ENCODE measurements around the gene CDX1. TPM values are rescaled to one million over a fixed set of nuclear protein-coding genes. Genes with fewer than 3 reads are reported as not detected.

CDX1 gene
- polyA plus RNA-seq, 1 experiment = 0.97 TPM

DNA sequence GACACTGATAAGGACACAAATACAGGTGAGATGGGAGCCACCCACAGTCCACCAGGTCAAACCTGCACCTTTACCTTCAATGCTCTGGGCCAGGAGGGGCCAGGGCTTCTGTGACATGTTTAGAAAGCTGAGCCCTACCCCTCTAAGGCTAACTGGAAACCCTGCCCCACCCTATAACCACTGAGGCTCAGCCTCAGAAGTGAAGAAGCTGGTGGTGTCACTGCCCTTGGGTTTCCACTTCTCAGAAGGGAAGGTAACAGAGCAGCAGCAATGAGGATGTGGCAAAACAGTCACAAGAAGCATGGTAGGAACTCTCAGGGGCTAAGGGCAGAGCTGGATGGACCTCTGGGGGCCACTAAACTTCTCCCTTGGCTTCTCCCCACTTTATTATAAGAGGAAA is 17.0 kb upstream of the CDX1 start:
- H3K36me3 ChIP-seq (ENCODE audit: control insufficient read depth, insufficient read depth, low read length) = peaks cover 19% of the 10 kb centered on the region
- TF ChIP-seq, protein P1, sequence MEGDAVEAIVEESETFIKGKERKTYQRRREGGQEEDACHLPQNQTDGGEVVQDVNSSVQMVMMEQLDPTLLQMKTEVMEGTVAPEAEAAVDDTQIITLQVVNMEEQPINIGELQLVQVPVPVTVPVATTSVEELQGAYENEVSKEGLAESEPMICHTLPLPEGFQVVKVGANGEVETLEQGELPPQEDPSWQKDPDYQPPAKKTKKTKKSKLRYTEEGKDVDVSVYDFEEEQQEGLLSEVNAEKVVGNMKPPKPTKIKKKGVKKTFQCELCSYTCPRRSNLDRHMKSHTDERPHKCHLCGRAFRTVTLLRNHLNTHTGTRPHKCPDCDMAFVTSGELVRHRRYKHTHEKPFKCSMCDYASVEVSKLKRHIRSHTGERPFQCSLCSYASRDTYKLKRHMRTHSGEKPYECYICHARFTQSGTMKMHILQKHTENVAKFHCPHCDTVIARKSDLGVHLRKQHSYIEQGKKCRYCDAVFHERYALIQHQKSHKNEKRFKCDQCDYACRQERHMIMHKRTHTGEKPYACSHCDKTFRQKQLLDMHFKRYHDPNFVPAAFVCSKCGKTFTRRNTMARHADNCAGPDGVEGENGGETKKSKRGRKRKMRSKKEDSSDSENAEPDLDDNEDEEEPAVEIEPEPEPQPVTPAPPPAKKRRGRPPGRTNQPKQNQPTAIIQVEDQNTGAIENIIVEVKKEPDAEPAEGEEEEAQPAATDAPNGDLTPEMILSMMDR (IDR thresholded peaks at IDR 0.05; ENCODE audit: insufficient read depth, low read depth, low read length) = no peak
- H3K27me3 ChIP-seq (ENCODE audit: control insufficient read depth, insufficient read depth, low read length) = no peaks in the 10 kb centered on the region
- no peak for DNase-seq (ENCODE audit: low read depth)
- CTCF ChIA-PET = interaction anchor here (1.3 to 2.1 kb wide), 3 partner anchors 11 to 69 kb away, joined by 3 to 7 read pairs (median 4); no protein-coding TSS in a partner anchor
- POLR2A ChIA-PET = no interaction called here
- no peak overlapping the region for H3K4me3 ChIP-seq (ENCODE audit: low read depth, low read length)

DNA sequence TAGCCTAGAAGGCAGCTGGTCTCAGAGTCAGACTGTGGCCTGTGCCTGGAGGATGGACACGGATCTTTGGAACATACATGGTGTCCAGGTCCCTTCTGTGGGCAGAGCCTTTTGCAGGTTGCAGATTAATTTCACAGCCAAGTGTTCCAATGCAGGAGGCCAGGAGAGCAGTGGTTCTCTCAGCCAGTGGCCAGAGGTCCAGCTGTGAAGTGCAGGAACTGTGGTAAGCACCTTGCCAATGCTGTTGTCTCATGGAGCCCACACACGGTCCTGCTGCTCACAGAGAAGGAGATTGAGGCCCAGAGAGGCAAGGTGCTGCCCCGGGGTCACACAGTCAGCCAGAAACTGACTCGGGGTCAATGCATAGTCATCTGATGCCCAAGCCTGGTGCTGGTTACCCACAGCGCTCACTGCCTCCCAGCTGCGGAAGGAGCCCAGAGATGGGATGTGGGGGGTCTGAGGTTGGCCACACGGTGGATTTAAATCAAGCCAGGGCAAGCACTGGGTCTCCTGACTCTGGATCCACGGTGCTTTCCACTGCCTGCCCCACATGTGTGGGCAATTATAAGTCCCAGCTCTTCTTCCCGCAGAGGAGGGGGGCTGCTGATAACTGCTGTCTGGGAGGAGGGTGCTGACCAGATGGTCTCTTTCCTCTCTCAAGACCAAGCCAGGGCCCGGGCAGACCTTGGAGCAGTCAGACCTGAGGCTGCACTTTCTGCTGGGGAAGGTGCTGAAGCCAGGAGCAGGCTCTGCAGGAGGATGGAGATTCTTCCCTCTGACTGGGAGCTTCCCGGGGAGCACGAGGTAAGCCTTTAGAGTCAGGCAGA is 13.7 kb upstream of the CDX1 start:
- Histone ChIP-seq H3K36me3 (ENCODE audit: control insufficient read depth, insufficient read depth, low read length) (peaks cover 16% of the 10 kb centered on the region), H3K4me3 (ENCODE audit: low read depth, low read length) (peak overlapping the region; percentile 88), H3K27me3 (ENCODE audit: control insufficient read depth, insufficient read depth, low read length) (no peaks in the 10 kb centered on the region)
- ChIA-PET POLR2A (interaction anchor here (0.6 to 0.8 kb wide), 2 partner anchors 9 to 10 kb away, joined by 3 read pairs; no protein-coding TSS in a partner anchor), CTCF (interaction anchor here (1.0 to 3.4 kb wide), 8 partner anchors 8 to 65 kb away, joined by 3 to 24 read pairs (median 6); no protein-coding TSS in a partner anchor)
- DNase-seq (ENCODE audit: low read depth) = no peak
- TF ChIP-seq, protein P1 (IDR thresholded peaks at IDR 0.05; ENCODE audit: insufficient read depth, low read depth, low read length) = no peak

DNA sequence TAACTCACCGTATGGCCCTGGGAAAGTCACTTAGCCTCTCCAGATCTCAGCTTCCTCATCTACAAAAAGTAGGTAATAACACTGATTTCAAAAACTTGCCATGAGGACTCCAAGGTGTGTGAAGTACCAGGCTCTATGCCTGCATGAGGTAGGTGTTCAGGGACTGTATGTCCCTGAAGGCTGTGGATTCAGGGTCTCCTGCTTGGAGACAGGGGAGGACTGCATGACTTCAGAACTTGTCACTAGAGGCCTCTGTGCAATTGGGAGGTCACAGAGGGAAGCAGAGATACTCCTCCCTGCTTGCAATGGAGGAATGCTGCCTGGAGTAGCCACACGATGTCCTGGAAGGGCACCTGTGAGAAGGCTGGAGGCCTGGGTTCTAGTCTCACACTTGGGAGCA is 13.1 kb upstream of the CDX1 start:
- CTCF ChIA-PET = interaction anchor here (1.8 to 3.4 kb wide), 6 partner anchors 8 to 65 kb away, joined by 5 to 24 read pairs (median 7); no protein-coding TSS in a partner anchor
- H3K27me3 ChIP-seq (ENCODE audit: control insufficient read depth, insufficient read depth, low read length) = no peaks in the 10 kb centered on the region
- H3K36me3 ChIP-seq (ENCODE audit: control insufficient read depth, insufficient read depth, low read length) = peaks cover 13% of the 10 kb centered on the region
- TF ChIP-seq, protein P1 (IDR thresholded peaks at IDR 0.05; ENCODE audit: insufficient read depth, low read depth, low read length) = no peak
- H3K4me3 ChIP-seq (ENCODE audit: low read depth, low read length) = peak overlapping the region; percentile 88
- no peak for DNase-seq (ENCODE audit: low read depth)
- POLR2A ChIA-PET = interaction anchor here (0.6 kb wide), 1 partner anchor 10 kb away, joined by 3 read pairs; no protein-coding TSS in a partner anchor

DNA sequence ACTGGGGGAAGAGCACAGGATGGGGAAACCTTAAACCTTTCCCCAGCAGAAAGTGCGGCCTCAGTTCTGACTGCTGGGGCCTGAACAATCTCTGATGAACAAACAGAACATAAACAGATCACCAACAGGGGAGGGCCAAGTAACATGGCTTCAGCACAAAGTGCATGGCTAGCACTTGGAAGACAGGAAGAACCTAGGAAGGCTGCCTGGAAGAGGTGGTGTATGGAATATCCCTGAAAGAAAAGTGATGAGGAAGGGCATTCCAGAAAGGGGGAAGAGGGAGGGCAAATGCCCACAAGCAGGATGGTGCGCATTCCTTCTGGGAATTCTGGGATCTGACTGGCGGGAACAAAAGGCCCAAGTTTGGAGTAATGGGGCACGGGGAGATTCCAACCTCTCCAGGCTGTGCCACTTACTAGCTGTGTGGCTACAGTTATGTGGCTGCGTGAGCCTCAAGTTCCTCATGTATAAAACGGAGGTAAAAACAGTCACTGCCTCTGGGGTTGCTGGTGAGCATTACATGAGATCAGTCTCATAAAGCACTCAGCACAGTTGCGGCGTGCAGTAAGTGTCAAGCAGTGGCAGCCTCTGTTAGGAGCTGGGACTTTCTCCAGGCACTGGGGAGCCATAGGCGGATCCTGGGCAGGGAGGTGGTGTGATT is 12.5 kb upstream of the CDX1 start:
- ChIA-PET CTCF (interaction anchor here (1.0 to 3.4 kb wide), 9 partner anchors 9 to 64 kb away, joined by 4 to 24 read pairs (median 9); no protein-coding TSS in a partner anchor), POLR2A (interaction anchor here (0.6 to 1.0 kb wide), 3 partner anchors 10 to 155 kb away, joined by 3 to 6 read pairs (median 4); no protein-coding TSS in a partner anchor)
- H3K27me3 ChIP-seq (ENCODE audit: control insufficient read depth, insufficient read depth, low read length) = no peaks in the 10 kb centered on the region
- DNase-seq (ENCODE audit: low read depth) = no peak
- TF ChIP-seq, protein P1 (IDR thresholded peaks at IDR 0.05; ENCODE audit: insufficient read depth, low read depth, low read length) = peak; percentile 20; the same call in 1 of the 2 replicates
- peaks cover 9% of the 10 kb centered on the region for H3K36me3 ChIP-seq (ENCODE audit: control insufficient read depth, insufficient read depth, low read length)
- H3K4me3 ChIP-seq (ENCODE audit: low read depth, low read length) = peak overlapping the region; percentile 88
